Natural killer cell (primary cell): ENCODE data around the gene SH3PXD2A. TPM values are rescaled to one million over a fixed set of nuclear protein-coding genes. Genes with fewer than 3 reads are reported as not detected.

ENCODE experiments used
- ATAC-seq, 3 donors: fragments of 150-1000 bp in 2 of 3; fragments of 200-7000 bp in 1 of 3; cut with Tn5 transposase; 1 replicate in 1 of 3; 2 replicates in 2 of 3; pipeline ENCODE4 v1.10.0; 2021; ENCODE audit warnings: mild to moderate bottlenecking in 2 of 3, moderate library complexity in 2 of 3
- DNase-seq, 2 donors: peaks; one replicate each; pipeline versions ENCODE4 v3.0.0 to v3.0.0-alpha.2; 2013 to 2021; ENCODE audit warnings: mixed read lengths in 1 of 2
- H3K27ac ChIP-seq: one replicate; pipeline ENCODE4 v1.5.1; 2013; ENCODE audit warnings: mild to moderate bottlenecking, low read length
- H3K27me3 ChIP-seq: one replicate; pipeline ENCODE4 v1.6.1; 2013; ENCODE audit warnings: low read length; ENCODE audit not compliant: control insufficient read depth, insufficient read depth
- H3K36me3 ChIP-seq: one replicate; pipeline ENCODE4 v1.6.1; 2013; ENCODE audit warnings: low read length; ENCODE audit not compliant: control insufficient read depth, insufficient read depth
- H3K4me1 ChIP-seq: one replicate; pipeline ENCODE4 v1.6.1; 2013; ENCODE audit warnings: low read length; ENCODE audit not compliant: control insufficient read depth, insufficient read depth
- H3K4me3 ChIP-seq: one replicate; pipeline ENCODE4 v1.5.1; 2013; ENCODE audit warnings: low read length
- H3K9me3 ChIP-seq: one replicate; pipeline ENCODE4 v1.6.1; 2013; ENCODE audit warnings: low read length; ENCODE audit not compliant: control insufficient read depth, insufficient read depth
- H3K27ac Mint-ChIP-seq, 2 donors: one replicate each; pipeline ENCODE4 v1.8.0; 2022; ENCODE audit warnings: mild to moderate bottlenecking in 2 of 2, mixed read lengths in 2 of 2, moderate library complexity in 1 of 2
- H3K27me3 Mint-ChIP-seq, 2 donors: one replicate each; pipeline ENCODE4 v1.8.0; 2022; ENCODE audit warnings: low read depth in 2 of 2, mixed read lengths in 2 of 2
- H3K36me3 Mint-ChIP-seq: one replicate; pipeline ENCODE4 v1.8.0; 2022; ENCODE audit warnings: mixed read lengths
- H3K4me1 Mint-ChIP-seq, 2 donors: one replicate each; pipeline ENCODE4 v1.8.0; 2022; ENCODE audit warnings: mixed read lengths in 2 of 2
- H3K4me3 Mint-ChIP-seq: one replicate; pipeline ENCODE4 v1.8.0; 2022; ENCODE audit warnings: mild to moderate bottlenecking, moderate library complexity, mixed read lengths
- H3K9me3 Mint-ChIP-seq, 2 donors: one replicate each; pipeline ENCODE4 v1.8.0; 2022; ENCODE audit warnings: mixed read lengths in 2 of 2
- WGBS: methylation state at CpG from one replicate; pipeline ENCODE4 v1.1.7; 2013; ENCODE audit warnings: missing lambda C conversion rate; ENCODE audit not compliant: insufficient coverage; 5-methylcytosine and 5-hydroxymethylcytosine counted together
- intact Hi-C: fragments of 100-400 bp; cut with micrococcal nuclease; formaldehyde crosslinking; loops from one replicate; pipeline ENCODE4 v1.14.2; 2022
- total RNA-seq, 4 donors: library from RNA; stranded (reverse); fragments of 120-200 nt in 1 of 4; gene quantifications; one replicate each; pipeline versions ENCODE4 v1.2.3 to v1.2.4, GENCODE V29; 2013 to 2022
- TF ChIP-seq, protein P1 (sequence below): fragments of 200-600 bp; IDR thresholded peaks from one replicate; pipeline ENCODE4 v1.8.0; 2022; ENCODE audit warnings: antibody characterized with exemption

SH3PXD2A gene
- total RNA-seq, 3 donors from 2014 or later (not counting 1 experiment from before 2014, with no cell fraction given) = 3.3 to 7.0 (median 4.9) TPM

- Histone ChIP-seq H3K4me3 (no peak overlapping the region), H3K9me3 (no peaks in the 10 kb centered on the region), H3K27me3 (no peaks in the 10 kb centered on the region), H3K4me1 (peaks cover 19% of the 10 kb centered on the region), H3K36me3 (no peaks in the 10 kb centered on the region), H3K27ac (no peak overlapping the region)
- H3K27me3 Mint-ChIP-seq = peaks cover 0 to 6% of the 10 kb centered on the region in 2 donors
- no peak for ATAC-seq
- peaks cover 22 to 35% of the 10 kb centered on the region in 2 donors for H3K4me1 Mint-ChIP-seq
- no peaks in the 10 kb centered on the region for H3K9me3 Mint-ChIP-seq
- H3K4me3 Mint-ChIP-seq = no peak overlapping the region
- peak in 1 of 2 donors; percentile 34 for DNase-seq
- no peaks in the 10 kb centered on the region for H3K36me3 Mint-ChIP-seq
- no peak overlapping the region for H3K27ac Mint-ChIP-seq
- 95% methylated on average over 9 of the region's 9 CpGs for WGBS
- TF ChIP-seq, protein P1, sequence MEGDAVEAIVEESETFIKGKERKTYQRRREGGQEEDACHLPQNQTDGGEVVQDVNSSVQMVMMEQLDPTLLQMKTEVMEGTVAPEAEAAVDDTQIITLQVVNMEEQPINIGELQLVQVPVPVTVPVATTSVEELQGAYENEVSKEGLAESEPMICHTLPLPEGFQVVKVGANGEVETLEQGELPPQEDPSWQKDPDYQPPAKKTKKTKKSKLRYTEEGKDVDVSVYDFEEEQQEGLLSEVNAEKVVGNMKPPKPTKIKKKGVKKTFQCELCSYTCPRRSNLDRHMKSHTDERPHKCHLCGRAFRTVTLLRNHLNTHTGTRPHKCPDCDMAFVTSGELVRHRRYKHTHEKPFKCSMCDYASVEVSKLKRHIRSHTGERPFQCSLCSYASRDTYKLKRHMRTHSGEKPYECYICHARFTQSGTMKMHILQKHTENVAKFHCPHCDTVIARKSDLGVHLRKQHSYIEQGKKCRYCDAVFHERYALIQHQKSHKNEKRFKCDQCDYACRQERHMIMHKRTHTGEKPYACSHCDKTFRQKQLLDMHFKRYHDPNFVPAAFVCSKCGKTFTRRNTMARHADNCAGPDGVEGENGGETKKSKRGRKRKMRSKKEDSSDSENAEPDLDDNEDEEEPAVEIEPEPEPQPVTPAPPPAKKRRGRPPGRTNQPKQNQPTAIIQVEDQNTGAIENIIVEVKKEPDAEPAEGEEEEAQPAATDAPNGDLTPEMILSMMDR = no peak
- intact Hi-C loops = no loop called here
Observed at GRCh38 chr10:103666087-103666761, 189.2 kb downstream of the SH3PXD2A start.

- Mint-ChIP-seq H3K4me1 (peaks cover 24 to 38% of the 10 kb centered on the region in 2 donors), H3K36me3 (no peaks in the 10 kb centered on the region), H3K9me3 (no peaks in the 10 kb centered on the region), H3K27ac (peak overlapping the region; percentile 30 to 49), H3K4me3 (no peak overlapping the region), H3K27me3 (peaks cover 0 to 4% of the 10 kb centered on the region in 2 donors)
- ATAC-seq = no peak
- H3K27ac ChIP-seq = no peak overlapping the region
- intact Hi-C loops = no loop called here
- TF ChIP-seq, protein P1 = no peak
- no peaks in the 10 kb centered on the region for H3K36me3 ChIP-seq
- H3K4me1 ChIP-seq = peaks cover 24% of the 10 kb centered on the region
- 90% methylated on average over 9 of the region's 9 CpGs for WGBS
- no peaks in the 10 kb centered on the region for H3K27me3 ChIP-seq
- H3K4me3 ChIP-seq = no peak overlapping the region
- no peak for DNase-seq
- no peaks in the 10 kb centered on the region for H3K9me3 ChIP-seq
Observed at GRCh38 chr10:103665162-103665889, 190.1 kb downstream of the SH3PXD2A start.

GRCh38 chr10:103663802-103664201 is 191.6 kb downstream of the SH3PXD2A start:
- Histone ChIP-seq H3K4me3 (no peak overlapping the region), H3K36me3 (no peaks in the 10 kb centered on the region), H3K4me1 (peaks cover 31% of the 10 kb centered on the region), H3K27ac (no peak overlapping the region), H3K9me3 (no peaks in the 10 kb centered on the region), H3K27me3 (no peaks in the 10 kb centered on the region)
- DNase-seq (no peak), ATAC-seq (no peak)
- Mint-ChIP-seq H3K36me3 (no peaks in the 10 kb centered on the region), H3K4me3 (no peak overlapping the region), H3K27me3 (peaks cover 0 to 4% of the 10 kb centered on the region in 2 donors), H3K9me3 (no peaks in the 10 kb centered on the region), H3K27ac (no peak overlapping the region), H3K4me1 (peaks cover 30 to 33% of the 10 kb centered on the region in 2 donors)
- 95% methylated on average over 13 of the region's 13 CpGs for WGBS
- TF ChIP-seq, protein P1 = no peak
- intact Hi-C loops = no loop called here
